GM18517 (cell line): ENCODE results near the gene TUBA4A.
"Not testable (repeated sequence)": the region's sequence is repeated elsewhere in the genome, so short reads cannot be mapped to it uniquely, and the experiment has no call there.

Source experiments
- ATAC-seq: cut with Tn5 transposase; IDR thresholded peaks from one replicate; pipeline ENCODE4 v1.9.1; 2021; ENCODE audit warnings: mild to moderate bottlenecking, moderate library complexity; ENCODE audit not compliant: unreplicated experiment

The TUBA4A gene

GRCh38 chr2:219214141-219214540, 39.6 kb downstream of the TUBA4A start:
- ATAC-seq: no peak

- no peak for ATAC-seq
Observed at GRCh38 chr2:219213486-219214071, 40.1 kb downstream of the TUBA4A start.

- no peak for ATAC-seq
Observed at GRCh38 chr2:219213026-219213415, 40.7 kb downstream of the TUBA4A start.

GRCh38 chr2:219210886-219211362, 42.8 kb downstream of the TUBA4A start:
- no peak for ATAC-seq

DNA sequence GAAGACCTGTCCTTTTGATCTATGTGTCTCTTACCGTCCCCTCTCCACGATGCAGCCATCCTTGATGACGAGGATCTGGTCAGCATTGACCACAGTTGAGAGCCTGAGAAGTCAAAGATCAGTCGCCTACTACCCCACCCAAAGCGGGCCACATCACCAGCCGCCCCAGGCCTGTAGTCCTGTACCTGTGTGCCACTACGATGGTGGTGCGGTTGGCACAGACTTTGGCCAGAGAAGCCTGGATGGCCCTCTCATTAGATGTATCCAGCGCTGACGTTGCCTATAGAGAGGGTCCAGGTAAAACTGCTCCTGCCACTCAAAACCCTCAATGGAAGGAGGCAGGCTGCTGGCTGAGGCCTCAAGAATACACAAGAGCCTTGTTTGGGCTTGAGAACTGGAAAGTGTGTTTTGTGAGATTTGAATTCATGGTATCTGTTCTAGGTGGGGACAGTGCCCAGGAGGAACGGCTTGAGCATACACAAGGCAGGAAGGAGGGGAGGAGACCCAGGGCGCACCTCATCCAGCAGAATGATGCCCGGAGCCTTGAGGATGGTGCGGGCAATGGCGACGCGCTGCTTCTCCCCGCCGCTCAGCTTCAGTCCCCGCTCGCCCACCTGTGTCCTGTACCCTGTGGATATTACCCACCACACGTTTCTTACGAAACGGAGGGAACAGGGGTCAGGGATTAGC, 43.4 kb downstream of the TUBA4A start:
- ATAC-seq: no peak

DNA sequence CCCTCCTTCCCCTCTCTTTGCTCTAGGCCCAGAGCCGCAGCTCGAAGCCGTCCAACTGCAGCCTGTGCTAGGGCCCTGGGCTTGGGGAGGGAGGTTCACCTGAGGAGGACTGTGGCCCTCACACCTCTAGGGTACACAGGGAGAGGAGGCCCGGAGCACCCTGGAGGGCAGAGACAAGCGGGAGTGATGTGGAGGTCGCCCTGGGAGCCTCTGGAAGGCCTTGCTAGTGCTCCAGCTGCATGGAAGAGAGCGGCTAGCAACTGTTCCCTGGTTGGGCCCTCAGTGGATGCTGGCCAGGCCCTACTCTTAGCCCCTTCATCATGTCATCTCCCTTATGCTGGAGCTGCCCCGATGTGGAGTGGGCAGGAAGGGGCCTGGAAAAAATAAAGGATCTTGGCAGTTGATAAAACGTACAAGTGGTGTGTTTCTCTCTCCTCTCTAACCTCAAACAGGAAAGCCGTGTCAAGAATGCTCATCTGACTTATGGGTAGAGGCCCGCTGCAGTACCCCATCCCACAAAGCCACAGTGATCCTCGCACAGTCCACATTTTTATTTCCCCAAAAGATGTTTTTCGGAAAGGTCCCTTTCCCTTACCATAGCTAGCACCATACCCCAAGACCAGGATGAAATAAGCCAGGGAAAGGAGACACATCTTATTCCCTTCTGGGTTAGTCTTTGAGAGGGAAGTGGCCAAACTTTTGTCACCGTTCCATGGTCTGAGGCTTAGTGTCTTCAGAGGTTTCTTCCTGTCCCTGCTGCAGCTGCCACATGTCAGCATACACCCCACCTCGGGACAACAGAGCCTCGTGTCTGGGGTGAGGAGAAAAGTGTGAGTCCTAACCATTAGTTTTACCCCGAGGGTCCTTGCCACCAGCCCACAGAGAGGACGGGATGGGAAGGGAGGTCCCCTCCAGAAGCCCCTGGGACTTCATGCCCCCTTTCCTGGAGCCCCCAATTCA, 44.2 kb downstream of the TUBA4A start:
- ATAC-seq: no peak

- no peak for ATAC-seq
Observed at GRCh38 chr2:219207884-219208740, 45.6 kb downstream of the TUBA4A start.

GRCh38 chr2:219207134-219207883, 46.4 kb downstream of the TUBA4A start:
- no peak for ATAC-seq

- peak; percentile 89 for ATAC-seq
Observed at GRCh38 chr2:219206328-219207133, 47.2 kb downstream of the TUBA4A start, which contains the start of gene ZFAND2B. TSS of gene ZFAND2B (plus strand) at chr2:219206782. CDS start at chr2:219206988, 206 bp downstream.

DNA sequence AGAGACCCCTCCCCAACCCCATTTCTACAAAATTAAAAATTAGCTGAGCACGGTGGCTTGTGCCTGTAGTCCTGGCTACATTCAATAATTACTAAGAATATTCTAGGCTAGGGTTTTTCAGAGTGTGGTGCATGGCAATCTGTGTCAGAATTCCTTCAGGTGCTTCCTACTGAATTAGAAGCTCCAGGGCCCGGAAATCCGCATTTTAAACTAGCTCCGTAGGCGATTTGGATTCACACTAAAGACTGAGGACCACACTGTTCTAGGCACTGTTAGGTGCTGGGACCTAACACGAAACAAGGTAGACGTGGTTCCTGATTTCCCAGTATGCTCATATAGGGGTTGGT, 47.8 kb downstream of the TUBA4A start:
- ATAC-seq: no peak

GRCh38 chr2:219205165-219205538, 48.6 kb downstream of the TUBA4A start:
- ATAC-seq: no peak

GRCh38 chr2:219204425-219205164, 49.1 kb downstream of the TUBA4A start:
- no peak for ATAC-seq

DNA sequence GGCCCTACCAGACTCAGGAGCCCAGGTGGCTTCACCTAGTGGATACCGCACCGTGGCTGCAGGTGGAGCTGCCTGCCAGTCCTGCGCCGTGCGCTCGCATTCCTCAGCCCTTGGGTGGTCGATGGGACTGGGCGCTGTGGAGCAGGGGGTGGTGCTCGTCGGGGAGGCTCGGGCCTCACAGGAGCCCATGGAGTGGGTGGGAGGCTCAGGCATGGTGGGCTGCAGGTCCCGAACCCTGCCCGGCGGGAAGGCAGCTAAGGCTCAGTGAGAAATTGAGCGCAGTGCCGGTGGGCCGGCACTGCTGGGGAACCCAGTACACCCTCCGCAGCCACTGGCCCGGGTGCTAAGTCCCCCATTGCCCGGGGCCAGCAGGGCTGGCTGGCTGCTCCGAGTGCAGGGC, 52.4 kb downstream of the TUBA4A start:
- ATAC-seq: not testable (repeated sequence)

GRCh38 chr2:219200502-219201326, 53.0 kb downstream of the TUBA4A start:
- ATAC-seq: not testable (repeated sequence)
